Esophagus squamous epithelium (tissue), 5 donors: Measurements from ENCODE around the gene FBXO33. TPM values are rescaled to one million over a fixed set of nuclear protein-coding genes. Genes with fewer than 3 reads are reported as not detected.
A peak's percentile ranks its signal among the peaks of the same experiment; 100 is the strongest.

ENCODE experiments used
- DNase-seq: peaks from one replicate; lab custom pipeline; 2025; lab: John Stamatoyannopoulos, UW
- H3K27ac ChIP-seq, 4 donors: fragments of 200-600 bp; sonication (generic); one replicate each; pipeline ENCODE4 v1.5.1; 2016 to 2019; ENCODE audit warnings: mild to moderate bottlenecking in 1 of 4
- H3K27me3 ChIP-seq, 4 donors: fragments of 200-600 bp; sonication (generic); 1 replicate in 3 of 4; 2 replicates in 1 of 4; pipeline versions ENCODE4 v1.5.1 to v1.6.0; 2017 to 2021; ENCODE audit warnings: antibody characterized with exemption in 1 of 4
- H3K36me3 ChIP-seq, 3 donors: fragments of 200-600 bp; sonication (generic); one replicate each; pipeline ENCODE4 v1.5.1; 2016 to 2019
- H3K4me1 ChIP-seq, 3 donors: fragments of 200-600 bp; sonication (generic); one replicate each; pipeline ENCODE4 v1.5.1; 2017 to 2019
- H3K4me3 ChIP-seq, 4 donors: fragments of 200-600 bp; sonication (generic); 1 replicate in 3 of 4; 2 replicates in 1 of 4; pipeline ENCODE4 v1.5.1; 2016 to 2019; ENCODE audit warnings: mild to moderate bottlenecking in 2 of 4, moderate library complexity in 1 of 4
- H3K9me3 ChIP-seq, 3 donors: fragments of 200-600 bp; sonication (generic); one replicate each; pipeline ENCODE4 v1.5.1; 2016 to 2019
- CTCF ChIP-seq, 6 experiments: fragments of 450-650 bp in 4 of 6; fragments of 200-600 bp in 2 of 6; sonication (generic) in 2 of 6; IDR thresholded peaks; one replicate each; pipeline ENCODE4 v1.5.1; 2016 to 2019; ENCODE audit warnings: antibody characterized with exemption in 6 of 6, mild to moderate bottlenecking in 4 of 6, moderate library complexity in 4 of 6
- POLR2A ChIP-seq, 4 donors: fragments of 450-650 bp; IDR thresholded peaks; one replicate each; pipeline ENCODE4 v1.6.1; 2017; ENCODE audit warnings: antibody characterized with exemption in 4 of 4, mild to moderate bottlenecking in 4 of 4, moderate library complexity in 3 of 4
- WGBS, 2 donors: methylation state at CpG; one replicate each; pipeline ENCODE4 v1.1.5; 2018; 5-methylcytosine and 5-hydroxymethylcytosine counted together
- intact Hi-C: fragments of 100-400 bp; cut with DNase I; formaldehyde crosslinking; loops from one replicate; pipeline ENCODE4 v1.15.0; 2022
- total RNA-seq, 4 donors: library from RNA; depleted of rRNA; stranded (reverse); fragments of >200 nt; gene quantifications; one replicate each; pipeline ENCODE4 v1.1.0, GENCODE V29; 2016
- donor health status: DM: yes; HTN: yes; CAD: no.

Gene FBXO33
- total RNA-seq, 4 donors from 2014 or later, result 4.8 to 10.1 (median 9.0) TPM

GRCh38 chr14:39423793-39424192 lies 8.4 kb downstream of the FBXO33 start:
- WGBS, 2 donors, result 77 to 85% methylated on average over 3 of the region's 3 CpGs
- H3K27ac ChIP-seq, result no peak overlapping the region
- intact Hi-C loops, result no loop called here
- no peak overlapping the region for H3K4me3 ChIP-seq
- H3K9me3 ChIP-seq, result no peaks in the 10 kb centered on the region
- no peaks in the 10 kb centered on the region for H3K27me3 ChIP-seq
- peaks cover 0 to 40% (median 4%) of the 10 kb centered on the region in 3 donors for H3K4me1 ChIP-seq
- TF ChIP-seq CTCF (IDR thresholded peaks at IDR 0.05), result no peak
- TF ChIP-seq POLR2A (IDR thresholded peaks at IDR 0.05), result no peak
- no peak for DNase-seq
- H3K36me3 ChIP-seq, result no peaks in the 10 kb centered on the region

DNA sequence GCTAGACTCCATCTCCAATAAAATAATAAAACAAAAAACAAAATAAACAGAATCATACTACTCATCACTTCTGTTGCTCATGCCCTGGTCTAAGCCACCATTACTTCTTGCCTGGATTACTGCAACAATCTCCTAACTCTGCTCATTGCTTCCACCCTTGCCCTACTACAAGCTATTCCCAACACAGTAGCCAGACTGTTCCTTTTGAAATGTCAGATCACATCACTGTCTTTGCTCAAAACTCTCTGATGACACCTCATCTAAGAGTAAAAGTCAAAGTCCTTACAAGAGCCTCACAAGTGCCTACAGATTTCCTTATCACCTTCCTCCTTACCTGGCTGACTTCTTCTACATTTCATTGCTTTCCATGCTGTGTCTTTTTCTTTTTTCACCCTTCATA lies 10.0 kb downstream of the FBXO33 start:
- H3K4me1 ChIP-seq, result peaks cover 0 to 26% (median 4%) of the 10 kb centered on the region in 3 donors
- H3K27ac ChIP-seq, result no peak overlapping the region
- intact Hi-C loops, result no loop called here
- no peak overlapping the region for H3K4me3 ChIP-seq
- no peaks in the 10 kb centered on the region for H3K27me3 ChIP-seq
- peaks cover 0 to under 1% (median 0%) of the 10 kb centered on the region in 3 donors for H3K36me3 ChIP-seq
- TF ChIP-seq POLR2A (IDR thresholded peaks at IDR 0.05) (no peak), CTCF (IDR thresholded peaks at IDR 0.05) (no peak)
- peaks cover 0 to 8% (median 1%) of the 10 kb centered on the region in 3 donors for H3K9me3 ChIP-seq
- no peak for DNase-seq

- H3K4me1 ChIP-seq, result peaks cover 0 to 5% (median 0%) of the 10 kb centered on the region in 3 donors
- intact Hi-C loops, result no loop called here
- H3K27ac ChIP-seq, result no peak overlapping the region
- no peaks in the 10 kb centered on the region for H3K27me3 ChIP-seq
- DNase-seq, result no peak
- peaks cover 0 to 6% (median 0%) of the 10 kb centered on the region in 3 donors for H3K36me3 ChIP-seq
- TF ChIP-seq POLR2A (IDR thresholded peaks at IDR 0.05) (no peak), CTCF (IDR thresholded peaks at IDR 0.05) (no peak)
- peaks cover 0 to 27% (median 24%) of the 10 kb centered on the region in 3 donors for H3K9me3 ChIP-seq
- no peak overlapping the region for H3K4me3 ChIP-seq
- WGBS, 2 donors, result 100% methylated on average over 1 of the region's 1 CpG
These were observed 13.0 kb downstream of the FBXO33 start for GRCh38 chr14:39419272-39419671.

GRCh38 chr14:39417014-39417413 lies 15.2 kb downstream of the FBXO33 start:
- H3K36me3 ChIP-seq, result peaks cover 0 to 8% (median 0%) of the 10 kb centered on the region in 3 donors
- 88 to 98% methylated on average over 2 of the region's 2 CpGs for WGBS, 2 donors
- TF ChIP-seq POLR2A (IDR thresholded peaks at IDR 0.05), result no peak
- peak in 1 of 6 experiments; percentile 40 for TF ChIP-seq CTCF (IDR thresholded peaks at IDR 0.05)
- H3K4me1 ChIP-seq, result no peaks in the 10 kb centered on the region
- no peak for DNase-seq
- H3K27me3 ChIP-seq, result no peaks in the 10 kb centered on the region
- intact Hi-C loops, result no loop called here
- H3K9me3 ChIP-seq, result peaks cover 0 to 39% (median 24%) of the 10 kb centered on the region in 3 donors
- no peak overlapping the region for H3K4me3 ChIP-seq
- H3K27ac ChIP-seq, result no peak overlapping the region

DNA sequence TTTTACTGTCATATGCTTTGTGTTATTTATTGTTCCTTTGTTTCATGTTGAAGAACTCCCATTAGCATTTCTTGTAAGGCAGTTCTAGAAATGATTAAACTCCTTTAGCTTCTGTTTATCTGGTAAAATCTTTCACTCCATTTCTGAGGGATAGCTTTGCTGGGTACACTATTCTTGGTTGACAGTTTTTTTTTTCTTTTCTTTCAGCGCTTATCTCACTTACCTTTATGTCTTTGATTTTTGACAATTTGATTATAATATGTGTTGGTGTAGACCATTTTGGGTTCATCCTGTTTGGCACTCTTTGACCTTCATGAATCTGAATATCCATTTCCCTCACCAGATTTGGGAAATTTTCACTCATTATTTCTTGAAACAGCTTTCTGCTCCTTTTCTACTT lies 16.2 kb downstream of the FBXO33 start:
- Histone ChIP-seq H3K4me3 (no peak overlapping the region), H3K27me3 (no peaks in the 10 kb centered on the region), H3K9me3 (peaks cover 0 to 39% (median 24%) of the 10 kb centered on the region in 3 donors), H3K27ac (no peak overlapping the region), H3K4me1 (no peaks in the 10 kb centered on the region), H3K36me3 (peaks cover 0 to 10% (median 0%) of the 10 kb centered on the region in 3 donors)
- TF ChIP-seq POLR2A (IDR thresholded peaks at IDR 0.05), result no peak
- TF ChIP-seq CTCF (IDR thresholded peaks at IDR 0.05), result no peak
- WGBS, 2 donors, result 96 to 100% methylated on average over 1 of the region's 1 CpG
- intact Hi-C loops, result no loop called here
- DNase-seq, result no peak
